H1 (cell line): ENCODE measurements around the gene R3HDM1. TPM values are rescaled to one million over a fixed set of nuclear protein-coding genes. Genes with fewer than 3 reads are reported as not detected.

Experiments used
- CTCF ChIA-PET: fragments of 300-600 bp; sonication (Branson Sonifier 250); formaldehyde crosslinking; loops from one replicate; lab custom pipeline; 2021; ENCODE audit not compliant: partially characterized antibody; lab: Charles Lee
- POLR2A ChIA-PET: fragments of 300-600 bp; sonication (Branson Sonifier 250); formaldehyde crosslinking; loops from one replicate; lab custom pipeline; 2021; ENCODE audit warnings: inconsistent platforms; ENCODE audit not compliant: partially characterized antibody; lab: Charles Lee
- DNase-seq, 2 experiments: peaks; one replicate each; pipeline versions ENCODE4 v3.0.0 to v3.0.0-alpha.2; 2010 to 2022; ENCODE audit warnings: low spot score in 2 of 2, low read depth in 1 of 2, mixed read lengths in 1 of 2
- FAIRE-seq: peaks from 2 replicates; lab custom pipeline; 2011; peaks lifted over from hg19 to GRCh38; lab: Jason Lieb, UNC
- H2AFZ ChIP-seq: 2 replicates; pipeline ENCODE4 v1.8.1; 2012; ENCODE audit warnings: low read length, inconsistent platforms
- H2AK5ac ChIP-seq: 2 replicates; pipeline ENCODE4 v1.6.1; 2013; ENCODE audit warnings: low read depth, low read length
- H2BK120ac ChIP-seq: replicated peaks from 2 replicates; pipeline ENCODE3; 2013; ENCODE audit warnings: low read depth, low read length, inconsistent platforms
- H2BK12ac ChIP-seq: 2 replicates; pipeline ENCODE4 v1.6.1; 2013; ENCODE audit warnings: low read depth, low read length
- H2BK15ac ChIP-seq: 2 replicates; pipeline ENCODE4 v1.6.1; 2013; ENCODE audit warnings: low read length
- H2BK20ac ChIP-seq: 2 replicates; pipeline ENCODE4 v1.6.1; 2013; ENCODE audit warnings: low read length
- H2BK5ac ChIP-seq: 2 replicates; pipeline ENCODE4 v1.6.1; 2013; ENCODE audit warnings: low read depth, low read length
- H3K14ac ChIP-seq: 2 replicates; pipeline ENCODE4 v1.6.1; 2013; ENCODE audit warnings: inconsistent platforms; ENCODE audit not compliant: insufficient read length
- H3K18ac ChIP-seq: 2 replicates; pipeline ENCODE4 v1.6.1; 2013; ENCODE audit warnings: low read length; ENCODE audit errors: extremely low read depth
- H3K23ac ChIP-seq: 2 replicates; pipeline ENCODE4 v1.6.1; 2013; ENCODE audit warnings: inconsistent platforms; ENCODE audit not compliant: insufficient read length
- H3K23me2 ChIP-seq: 2 replicates; pipeline ENCODE4 v1.6.1; 2013; ENCODE audit warnings: low read depth, low read length
- H3K27ac ChIP-seq: 2 replicates; pipeline ENCODE4 v1.6.1; 2011; ENCODE audit warnings: low read depth, low read length, inconsistent platforms
- H3K27me3 ChIP-seq, 4 experiments: replicated peaks in 1 of 4; 1 replicate in 1 of 4; 2 replicates in 3 of 4; pipeline versions ENCODE4 v1.6.1 to v1.8.1; 2011 to 2013; ENCODE audit warnings: low read length in 3 of 4, mild to moderate bottlenecking in 3 of 4, inconsistent platforms in 2 of 4, mixed read lengths in 2 of 4, moderate library complexity in 1 of 4; ENCODE audit not compliant: control insufficient read depth in 3 of 4, insufficient read depth in 3 of 4; ENCODE audit errors: extremely low read depth in 1 of 4
- H3K36me3 ChIP-seq, 4 experiments: 2 replicates each; pipeline versions ENCODE4 v1.6.1 to v1.8.1; 2011 to 2013; ENCODE audit warnings: mild to moderate bottlenecking in 4 of 4, low read length in 3 of 4, moderate library complexity in 2 of 4, control low read depth in 1 of 4, inconsistent platforms in 1 of 4; ENCODE audit not compliant: insufficient read depth in 4 of 4, control insufficient read depth in 2 of 4
- H3K4ac ChIP-seq: replicated peaks from 2 replicates; pipeline ENCODE3; 2013; ENCODE audit warnings: low read length, low read depth, mixed read lengths, inconsistent platforms; ENCODE audit not compliant: insufficient read length
- H3K4me1 ChIP-seq, 4 experiments: replicated peaks in 1 of 4; 1 replicate in 1 of 4; 2 replicates in 3 of 4; pipeline versions ENCODE4 v1.6.1 to v1.8.1; 2011 to 2013; ENCODE audit warnings: low read length in 3 of 4, inconsistent platforms in 2 of 4, mixed read lengths in 1 of 4; ENCODE audit not compliant: insufficient read depth in 4 of 4, control insufficient read depth in 3 of 4
- H3K4me2 ChIP-seq, 2 experiments: 2 replicates each; pipeline versions ENCODE4 v1.6.1 to v1.8.1; 2011 to 2013; ENCODE audit warnings: low read depth in 2 of 2, low read length in 2 of 2, control low read depth in 1 of 2, inconsistent platforms in 1 of 2, mild to moderate bottlenecking in 1 of 2; ENCODE audit not compliant: insufficient read depth in 1 of 2
- H3K4me3 ChIP-seq, 4 experiments: fragments of 200-600, 300-600 bp in 1 of 4; sonication (generic), shearing (Covaris generic), sonication (Bioruptor Twin) in 1 of 4; 2 replicates each; pipeline versions ENCODE4 v1.5.1 to v1.8.1; 2011 to 2016; ENCODE audit warnings: low read length in 4 of 4, low read depth in 3 of 4, control low read depth in 2 of 4, inconsistent platforms in 2 of 4, mild to moderate bottlenecking in 2 of 4, mixed read lengths in 1 of 4, moderate library complexity in 1 of 4; ENCODE audit not compliant: insufficient read depth in 2 of 4; ENCODE audit errors: extremely low read depth in 1 of 4
- H3K56ac ChIP-seq: replicated peaks from 2 replicates; pipeline ENCODE3; 2013; ENCODE audit warnings: low read depth, mild to moderate bottlenecking, mixed read lengths, low read length, inconsistent platforms; ENCODE audit not compliant: insufficient read length
- H3K79me1 ChIP-seq: 2 replicates; pipeline ENCODE4 v1.6.1; 2013; ENCODE audit warnings: low read depth, low read length, control low read depth
- H3K79me2 ChIP-seq, 2 experiments: 2 replicates each; pipeline versions ENCODE4 v1.6.1 to v1.8.1; 2012 to 2013; ENCODE audit warnings: low read length in 2 of 2, mild to moderate bottlenecking in 2 of 2, inconsistent platforms in 1 of 2; ENCODE audit not compliant: insufficient read depth in 2 of 2, control insufficient read depth in 1 of 2
- H3K9ac ChIP-seq, 4 experiments: replicated peaks in 1 of 4; 1 replicate in 1 of 4; 2 replicates in 3 of 4; pipeline versions ENCODE4 v1.6.1 to v1.8.1; 2011 to 2013; ENCODE audit warnings: low read depth in 3 of 4, low read length in 3 of 4, control low read depth in 2 of 4, mild to moderate bottlenecking in 2 of 4, moderate library complexity in 2 of 4, inconsistent platforms in 1 of 4; ENCODE audit errors: extremely low read depth in 1 of 4
- H3K9me3 ChIP-seq, 2 experiments: 2 replicates each; pipeline versions ENCODE4 v1.6.1 to v1.8.1; 2012 to 2013; ENCODE audit warnings: mild to moderate bottlenecking in 2 of 2, moderate library complexity in 2 of 2, control low read depth in 1 of 2, inconsistent platforms in 1 of 2, low read depth in 1 of 2, low read length in 1 of 2, mixed read lengths in 1 of 2; ENCODE audit not compliant: insufficient read depth in 2 of 2
- H4K20me1 ChIP-seq, 2 experiments: replicated peaks in 1 of 2; 2 replicates each; pipeline versions ENCODE3 to v1.8.1; 2011 to 2013; ENCODE audit warnings: inconsistent platforms in 2 of 2, low read length in 2 of 2, mild to moderate bottlenecking in 1 of 2; ENCODE audit not compliant: insufficient read depth in 2 of 2, control insufficient read depth in 1 of 2
- H4K5ac ChIP-seq: 2 replicates; pipeline ENCODE4 v1.6.1; 2013; ENCODE audit warnings: low read length, low read depth, mixed read lengths, inconsistent platforms; ENCODE audit not compliant: insufficient read length
- H4K8ac ChIP-seq: 2 replicates; pipeline ENCODE4 v1.8.0; 2013; ENCODE audit warnings: mild to moderate bottlenecking, moderate library complexity, low read length, inconsistent platforms; ENCODE audit not compliant: insufficient read depth; ENCODE audit errors: extremely low read depth
- H4K91ac ChIP-seq: replicated peaks from 2 replicates; pipeline ENCODE3; 2013; ENCODE audit warnings: low read length, mixed read lengths, inconsistent platforms; ENCODE audit not compliant: insufficient read length
- KDM4A ChIP-seq: IDR thresholded peaks from one replicate; pipeline ENCODE4 v1.7.1; 2012; ENCODE audit warnings: low read depth, mild to moderate bottlenecking, moderate library complexity, low read length, inconsistent platforms; ENCODE audit not compliant: severe bottlenecking
- KDM5A ChIP-seq: fragments of 200-600 bp; IDR thresholded peaks from 2 replicates; pipeline ENCODE4 v1.7.1; 2012; ENCODE audit warnings: mild to moderate bottlenecking, low read length, inconsistent platforms, mixed read lengths
- RAD21 ChIP-seq, 2 experiments: IDR thresholded peaks in 1 of 2; conservative IDR thresholded peaks in 1 of 2; 2 replicates each; pipeline ENCODE4 v1.6.1; 2011; ENCODE audit warnings: low read depth in 2 of 2, low read length in 2 of 2, improper control_type of control experiment in 1 of 2, inconsistent platforms in 1 of 2, mild to moderate bottlenecking in 1 of 2, moderate library complexity in 1 of 2
- WGBS, 2 experiments: shearing (Covaris generic) in 1 of 2; methylation state at CpG; one replicate each; pipeline versions ENCODE4 v1.1.6 to v1.1.7; 2013 to 2015; ENCODE audit warnings: low lambda C conversion rate in 2 of 2, mixed read lengths in 2 of 2, inconsistent platforms in 1 of 2, low coverage in 1 of 2, missing lambda C conversion rate in 1 of 2; ENCODE audit not compliant: insufficient replicate concordance in 2 of 2, insufficient coverage in 1 of 2, insufficient read length in 1 of 2; ENCODE audit errors: extremely low coverage in 1 of 2, missing lambda C conversion rate in 1 of 2; 5-methylcytosine and 5-hydroxymethylcytosine counted together
- polyA plus RNA-seq, 7 experiments: library from polyadenylated mRNA; depleted of rRNA in 3 of 7; stranded (reverse) in 5 of 7; unstranded in 2 of 7; fragments of >200 nt in 5 of 7; fragments of 200-250 nt in 2 of 7; gene quantifications; 1 replicate in 5 of 7; 2 replicates in 1 of 7; 4 replicates in 1 of 7; pipeline versions ENCODE4 v1.2.1 to v1.2.3, GENCODE V29; 2011 to 2013; ENCODE audit warnings: missing spikeins in 2 of 7, mixed read lengths in 2 of 7
- total RNA-seq: library from RNA; stranded (reverse); fragmentation: NEBNext Ultra II Directional; extraction: Animal tissue kit (Norgen Biotek cat#: 25700); gene quantifications from 2 replicates; pipeline ENCODE4 v1.2.1, GENCODE V29; 2021

Gene R3HDM1
- total and polyA plus RNA-seq, 2 of the 8 experiments (the other 6 are each of a cell fraction or from before 2014, with no cell fraction given) = 77.7 to 120 TPM

DNA sequence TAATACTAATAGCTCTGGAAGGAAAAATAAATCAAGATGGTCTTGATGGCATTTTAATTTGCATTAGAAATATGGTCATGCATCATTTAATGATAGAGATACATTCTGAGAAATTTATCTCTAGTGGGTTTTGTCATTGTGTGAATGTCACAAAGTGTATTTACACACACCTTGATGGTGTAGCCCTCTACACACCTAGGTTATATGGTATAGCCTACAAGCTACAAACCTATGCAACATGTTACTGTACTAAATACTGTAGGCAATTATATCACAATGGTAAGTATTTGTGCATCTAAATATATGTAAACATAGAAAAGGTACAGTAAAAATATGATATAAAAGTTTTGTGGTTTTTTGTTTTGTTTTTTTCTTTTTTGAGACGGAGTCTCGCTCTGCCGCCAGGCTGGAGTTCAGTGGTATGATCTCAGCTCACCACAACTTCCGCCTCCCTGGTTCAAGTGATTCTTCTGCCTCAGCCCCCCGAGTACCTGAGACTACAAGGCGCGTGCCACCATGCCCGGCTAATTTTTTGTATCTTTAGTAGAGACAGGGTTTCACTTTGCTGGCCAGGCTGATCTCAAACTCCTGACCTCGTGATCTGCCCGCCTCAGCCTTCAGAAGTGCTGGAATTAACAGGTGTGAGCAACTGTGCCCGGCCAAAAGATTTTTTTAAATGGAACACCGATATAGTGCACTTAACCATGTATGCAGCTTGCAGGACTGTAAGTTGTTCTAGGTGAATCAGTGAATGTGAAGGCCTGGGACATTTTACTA, 126.7 kb downstream of the R3HDM1 start:
- Histone ChIP-seq H3K23ac (no peak overlapping the region), H4K5ac (no peak overlapping the region), H2BK20ac (no peak overlapping the region), H3K79me2 (no peaks in the 10 kb centered on the region), H3K4me2 (no peak overlapping the region), H3K4me1 (no peaks in the 10 kb centered on the region), H3K18ac (no peak overlapping the region), H3K56ac (no peak overlapping the region), H3K14ac (no peak overlapping the region)
- ChIA-PET POLR2A (interaction anchor here (1.0 to 1.3 kb wide), 2 partner anchors 22 to 102 kb away, joined by 3 read pairs; no protein-coding TSS in a partner anchor), CTCF (interaction anchor here (1.4 to 1.6 kb wide), 2 partner anchors 51 to 139 kb away, joined by 4 read pairs; no protein-coding TSS in a partner anchor)
- WGBS, 2 experiments = 89% methylated on average over 12 of the region's 12 CpGs; no CpG with 5 or more reads in 1 of the 2 experiments
- TF ChIP-seq KDM5A (no peak), KDM4A (no peak), RAD21 (IDR thresholded peaks at IDR 0.05 in 1 of 2, conservative IDR thresholded peaks at IDR 0.05 in 1 of 2; ENCODE audit: low read depth in 2 of 2, low read length in 2 of 2) (no peak)
- TF ChIP-seq, all 59 proteins: peak for 0
- no peak overlapping the region for H2BK15ac ChIP-seq
- H2AK5ac ChIP-seq = no peak overlapping the region
- no peak overlapping the region for H3K4ac ChIP-seq
- H3K79me1 ChIP-seq = no peaks in the 10 kb centered on the region
- no peak overlapping the region for H2BK12ac ChIP-seq
- FAIRE-seq = no peak
- H2AFZ ChIP-seq = no peak overlapping the region
- H4K20me1 ChIP-seq = no peaks in the 10 kb centered on the region
- no peak overlapping the region for H2BK5ac ChIP-seq
- no peak overlapping the region for H3K9ac ChIP-seq
- no peak overlapping the region for H2BK120ac ChIP-seq
- H3K36me3 ChIP-seq = peaks cover 0 to 41% (median 5%) of the 10 kb centered on the region in 4 experiments; a peak in 4 of 8 replicates
- H3K27me3 ChIP-seq = no peaks in the 10 kb centered on the region
- no peaks in the 10 kb centered on the region; the same call in 1 of the 2 replicates for H3K23me2 ChIP-seq
- H4K91ac ChIP-seq = no peak overlapping the region
- H3K27ac ChIP-seq = no peak overlapping the region
- no peaks in the 10 kb centered on the region for H3K9me3 ChIP-seq
- H3K4me3 ChIP-seq = no peak overlapping the region
- no peak for DNase-seq
- H4K8ac ChIP-seq = no peak overlapping the region
